Measurements from ENCODE around the gene UNC13B.

Gene UNC13B

GRCh38 chr9:35161713-35162604, at the start of gene UNC13B:
TSS of gene UNC13B (plus strand) at chr9:35162009. CDS start at chr9:35162284, 275 bp downstream.
- TF ChIP-seq CEBPB (IDR thresholded peaks at IDR 0.05) = no peak
- TF ChIP-seq MAX (IDR thresholded peaks at IDR 0.05) = peak; percentile 76
- no peak for TF ChIP-seq EGR1 (IDR thresholded peaks at IDR 0.05)
- peak; percentile 71; the same call in 1 of the 2 replicates for TF ChIP-seq TCF12 (IDR thresholded peaks at IDR 0.05; ENCODE audit: low read depth)
- TF ChIP-seq EP300 (IDR thresholded peaks at IDR 0.05; ENCODE audit: borderline replicate concordance) = no peak
- peak; percentile 90 for TF ChIP-seq TAF1 (IDR thresholded peaks at IDR 0.05; ENCODE audit: low read depth)
- TF ChIP-seq RAD21 (IDR thresholded peaks at IDR 0.05; ENCODE audit: low read depth) = no peak
- TF ChIP-seq, protein P1, sequence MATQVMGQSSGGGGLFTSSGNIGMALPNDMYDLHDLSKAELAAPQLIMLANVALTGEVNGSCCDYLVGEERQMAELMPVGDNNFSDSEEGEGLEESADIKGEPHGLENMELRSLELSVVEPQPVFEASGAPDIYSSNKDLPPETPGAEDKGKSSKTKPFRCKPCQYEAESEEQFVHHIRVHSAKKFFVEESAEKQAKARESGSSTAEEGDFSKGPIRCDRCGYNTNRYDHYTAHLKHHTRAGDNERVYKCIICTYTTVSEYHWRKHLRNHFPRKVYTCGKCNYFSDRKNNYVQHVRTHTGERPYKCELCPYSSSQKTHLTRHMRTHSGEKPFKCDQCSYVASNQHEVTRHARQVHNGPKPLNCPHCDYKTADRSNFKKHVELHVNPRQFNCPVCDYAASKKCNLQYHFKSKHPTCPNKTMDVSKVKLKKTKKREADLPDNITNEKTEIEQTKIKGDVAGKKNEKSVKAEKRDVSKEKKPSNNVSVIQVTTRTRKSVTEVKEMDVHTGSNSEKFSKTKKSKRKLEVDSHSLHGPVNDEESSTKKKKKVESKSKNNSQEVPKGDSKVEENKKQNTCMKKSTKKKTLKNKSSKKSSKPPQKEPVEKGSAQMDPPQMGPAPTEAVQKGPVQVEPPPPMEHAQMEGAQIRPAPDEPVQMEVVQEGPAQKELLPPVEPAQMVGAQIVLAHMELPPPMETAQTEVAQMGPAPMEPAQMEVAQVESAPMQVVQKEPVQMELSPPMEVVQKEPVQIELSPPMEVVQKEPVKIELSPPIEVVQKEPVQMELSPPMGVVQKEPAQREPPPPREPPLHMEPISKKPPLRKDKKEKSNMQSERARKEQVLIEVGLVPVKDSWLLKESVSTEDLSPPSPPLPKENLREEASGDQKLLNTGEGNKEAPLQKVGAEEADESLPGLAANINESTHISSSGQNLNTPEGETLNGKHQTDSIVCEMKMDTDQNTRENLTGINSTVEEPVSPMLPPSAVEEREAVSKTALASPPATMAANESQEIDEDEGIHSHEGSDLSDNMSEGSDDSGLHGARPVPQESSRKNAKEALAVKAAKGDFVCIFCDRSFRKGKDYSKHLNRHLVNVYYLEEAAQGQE (IDR thresholded peaks at IDR 0.05; ENCODE audit: low read depth) = 0 out of 2 replicates have a peak, but pooled peaks have one; percentile 16
- no peak for TF ChIP-seq CREB1 (IDR thresholded peaks at IDR 0.05; ENCODE audit: low read depth)
- peak; percentile 86 for TF ChIP-seq YY1 (IDR thresholded peaks at IDR 0.05; ENCODE audit: low read depth)
- TF ChIP-seq TEAD4 (IDR thresholded peaks at IDR 0.05) = peak; percentile 29
- TF ChIP-seq USF1 (IDR thresholded peaks at IDR 0.05) = no peak
- no peak for TF ChIP-seq ZBTB7A (IDR thresholded peaks at IDR 0.05; ENCODE audit: low read depth)
- TF ChIP-seq FOXM1 (IDR thresholded peaks at IDR 0.05; ENCODE audit: borderline replicate concordance, low read depth) = no peak
- no peak for TF ChIP-seq NFIC (IDR thresholded peaks at IDR 0.05)

DNA sequence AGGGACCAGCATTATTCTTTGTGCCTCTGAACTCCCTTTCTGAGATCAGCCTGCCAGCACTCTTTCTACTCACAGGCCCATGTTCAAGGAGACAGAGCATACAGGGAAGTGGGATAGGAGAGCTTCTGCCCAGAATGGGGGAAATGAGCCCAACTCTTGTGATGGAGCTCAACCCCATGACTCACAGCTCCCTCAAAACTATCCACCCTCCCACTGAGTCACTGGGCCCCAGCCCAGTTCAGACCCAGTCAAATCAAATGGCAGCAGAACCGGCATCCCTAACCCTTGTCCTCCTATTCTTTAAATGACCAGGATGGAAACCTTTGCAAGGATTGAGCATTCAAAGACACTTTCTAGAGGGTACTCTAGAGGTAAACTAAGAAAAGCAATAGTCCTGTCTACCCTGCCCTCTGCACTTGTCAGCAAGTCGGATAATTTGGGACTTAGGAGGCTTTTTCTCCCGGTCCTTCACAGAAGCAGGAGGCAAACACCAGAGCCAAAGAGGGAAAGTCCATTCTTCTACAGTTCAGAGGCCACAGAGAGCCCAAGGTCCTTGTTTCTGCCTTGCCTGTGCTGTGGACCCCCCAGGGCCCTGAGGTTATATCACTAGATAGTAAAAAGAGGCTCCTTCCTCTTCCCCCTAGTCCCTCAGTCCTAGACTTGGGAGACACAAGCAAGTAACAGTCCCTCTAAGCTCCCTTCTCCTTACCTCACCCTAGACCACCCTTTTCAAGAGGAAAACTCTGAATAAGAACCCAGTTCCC, 49.4 kb upstream of the UNC13B start:
- TF ChIP-seq CREB1 (IDR thresholded peaks at IDR 0.05; ENCODE audit: low read depth) (no peak), TAF1 (IDR thresholded peaks at IDR 0.05; ENCODE audit: low read depth) (no peak), TCF12 (IDR thresholded peaks at IDR 0.05; ENCODE audit: low read depth) (no peak), TEAD4 (IDR thresholded peaks at IDR 0.05) (no peak), RAD21 (IDR thresholded peaks at IDR 0.05; ENCODE audit: low read depth) (no peak)
- TF ChIP-seq, protein P1 (IDR thresholded peaks at IDR 0.05; ENCODE audit: low read depth) = no peak

GRCh38 chr9:35114113-35114839, 47.5 kb upstream of the UNC13B start:
- TF ChIP-seq ZBTB7A (IDR thresholded peaks at IDR 0.05; ENCODE audit: low read depth) (no peak), NFIC (IDR thresholded peaks at IDR 0.05) (no peak), USF1 (IDR thresholded peaks at IDR 0.05) (no peak), TCF12 (IDR thresholded peaks at IDR 0.05; ENCODE audit: low read depth) (no peak), YY1 (IDR thresholded peaks at IDR 0.05; ENCODE audit: low read depth) (no peak), RAD21 (IDR thresholded peaks at IDR 0.05; ENCODE audit: low read depth) (no peak), MAX (IDR thresholded peaks at IDR 0.05) (no peak), TEAD4 (IDR thresholded peaks at IDR 0.05) (no peak), TAF1 (IDR thresholded peaks at IDR 0.05; ENCODE audit: low read depth) (no peak), CEBPB (IDR thresholded peaks at IDR 0.05) (no peak), EP300 (IDR thresholded peaks at IDR 0.05; ENCODE audit: borderline replicate concordance) (no peak), EGR1 (IDR thresholded peaks at IDR 0.05) (no peak), CREB1 (IDR thresholded peaks at IDR 0.05; ENCODE audit: low read depth) (no peak), FOXM1 (IDR thresholded peaks at IDR 0.05; ENCODE audit: borderline replicate concordance, low read depth) (no peak)
- TF ChIP-seq, protein P1 (IDR thresholded peaks at IDR 0.05; ENCODE audit: low read depth) = no peak
